DMS53 (cell line): ENCODE data around the gene PPP1R9B.

Experiments used
- DNase-seq: peaks from one replicate; lab custom pipeline; 2025; lab: John Stamatoyannopoulos, UW

PPP1R9B gene

GRCh38 chr17:50150354-50151040 lies at the start of gene PPP1R9B:
Gene PPP1R9B (minus strand): TSS chr17:50150677. CDS start chr17:50150513, 164 bp downstream.
- DNase-seq = no peak

- DNase-seq = peak; percentile 96
Measured at GRCh38 chr17:50199803-50200456, 49.5 kb upstream of the PPP1R9B start.

GRCh38 chr17:50199211-50199802 lies 48.8 kb upstream of the PPP1R9B start:
- DNase-seq = no peak

GRCh38 chr17:50198026-50198669 lies 47.7 kb upstream of the PPP1R9B start:
- DNase-seq = peak; percentile 83

GRCh38 chr17:50196826-50197225 lies 46.3 kb upstream of the PPP1R9B start:
- no peak for DNase-seq

GRCh38 chr17:50196036-50196435 lies 45.6 kb upstream of the PPP1R9B start:
- DNase-seq = no peak

GRCh38 chr17:50194934-50195865 lies 44.7 kb upstream of the PPP1R9B start:
- DNase-seq = peak; percentile 35

- no peak for DNase-seq
Measured at GRCh38 chr17:50194140-50194933, 43.9 kb upstream of the PPP1R9B start.

- DNase-seq = no peak
Measured at GRCh38 chr17:50192618-50193291, 42.3 kb upstream of the PPP1R9B start.

- no peak for DNase-seq
Measured at GRCh38 chr17:50192144-50192617, 41.7 kb upstream of the PPP1R9B start.

GRCh38 chr17:50191359-50192143 lies 41.1 kb upstream of the PPP1R9B start:
- no peak for DNase-seq

- DNase-seq = no peak
Measured at GRCh38 chr17:50190603-50191358, 40.3 kb upstream of the PPP1R9B start.

- DNase-seq = no peak
Measured at GRCh38 chr17:50190293-50190602, 39.8 kb upstream of the PPP1R9B start.

GRCh38 chr17:50189550-50190292 lies 39.2 kb upstream of the PPP1R9B start:
- no peak for DNase-seq

- no peak for DNase-seq
Measured at GRCh38 chr17:50188921-50189549, 38.6 kb upstream of the PPP1R9B start.

GRCh38 chr17:50188531-50188920 lies 38.0 kb upstream of the PPP1R9B start:
- DNase-seq = no peak

- DNase-seq = no peak
Measured at GRCh38 chr17:50187751-50188530, 37.5 kb upstream of the PPP1R9B start.
